ENCODE results near the gene EPB41L2. TPM values are rescaled to one million over a fixed set of nuclear protein-coding genes. Genes with fewer than 3 reads are reported as not detected.

EPB41L2 gene
- total RNA-seq, 1 donor from 2014 or later = 17.7 TPM

DNA sequence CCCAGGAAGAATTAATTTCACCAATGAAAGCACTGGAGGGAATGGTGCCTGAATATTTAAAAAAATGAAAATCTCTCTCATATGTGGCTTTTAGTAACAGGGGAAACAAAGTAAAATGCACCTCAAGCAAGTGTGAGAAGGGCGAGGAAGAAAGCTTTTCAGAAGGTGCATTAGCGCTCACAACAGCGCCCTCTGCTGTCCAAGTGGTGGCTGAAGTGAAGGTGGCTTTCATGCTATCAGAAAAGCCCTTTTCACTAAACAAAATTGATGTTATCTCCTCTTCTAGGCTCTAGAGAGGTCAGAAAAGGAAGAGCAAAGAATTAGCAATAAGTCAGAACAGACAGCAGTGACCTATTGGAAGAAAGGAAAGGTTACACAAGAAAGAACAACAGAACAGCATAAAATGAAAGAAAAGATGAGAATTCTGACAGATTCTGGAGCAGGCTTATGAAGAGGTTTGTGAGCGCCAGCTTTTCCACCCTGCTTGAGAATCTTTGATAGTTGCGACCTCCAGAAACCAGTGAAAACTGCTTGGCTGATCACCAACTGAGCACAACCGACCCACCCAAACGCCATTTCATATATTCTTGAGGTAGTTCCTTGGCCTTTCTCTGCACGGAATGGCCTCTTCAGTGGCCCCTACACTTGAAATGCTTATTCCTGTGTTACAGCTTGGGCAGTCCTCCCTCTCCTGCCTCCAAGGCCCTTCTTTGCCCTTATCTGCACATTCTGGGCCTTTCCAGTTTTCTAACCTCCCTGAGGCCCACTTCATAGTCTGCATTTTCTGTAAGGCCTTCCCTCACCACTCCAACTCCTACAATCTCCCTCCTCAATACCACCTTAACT lies 190.6 kb downstream of the EPB41L2 start:
- intact Hi-C loops (cut with micrococcal nuclease) = loop anchor here (1.0 kb wide), 3 partner anchors 23 to 579 kb away; no protein-coding TSS in a partner anchor

DNA sequence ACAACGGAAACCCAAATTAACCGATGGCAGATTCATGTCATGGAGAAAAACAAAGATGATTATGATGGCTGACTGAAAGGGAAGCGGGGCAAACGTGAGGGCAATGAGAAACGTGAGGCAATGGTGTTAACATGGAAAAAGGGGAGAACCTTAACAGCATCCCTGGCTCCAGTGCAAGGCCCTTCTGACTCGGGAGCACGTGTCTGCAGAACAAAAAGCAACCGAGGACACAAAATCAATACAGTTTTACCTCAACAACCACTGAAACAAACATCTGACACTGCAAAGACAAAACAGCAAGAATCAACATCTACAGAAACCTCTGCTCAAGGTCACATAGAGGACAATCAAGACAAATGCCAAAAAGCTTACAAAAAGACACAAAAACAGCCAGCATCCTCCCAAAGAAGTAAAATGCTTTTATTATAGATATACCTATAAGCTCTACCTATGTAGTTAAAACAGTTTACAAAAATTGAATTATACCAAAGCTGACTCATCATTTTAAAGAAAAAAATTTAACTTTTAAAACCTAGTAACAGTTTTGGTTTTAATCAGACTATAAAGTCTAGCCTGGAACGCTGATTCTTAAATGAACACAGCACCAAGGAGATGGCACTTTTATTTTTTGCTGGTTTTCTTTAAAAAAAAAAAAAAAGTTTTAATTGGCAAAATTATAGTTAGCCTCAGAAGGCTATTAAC lies 192.7 kb downstream of the EPB41L2 start:
- intact Hi-C loops (cut with micrococcal nuclease) = no loop called here

DNA sequence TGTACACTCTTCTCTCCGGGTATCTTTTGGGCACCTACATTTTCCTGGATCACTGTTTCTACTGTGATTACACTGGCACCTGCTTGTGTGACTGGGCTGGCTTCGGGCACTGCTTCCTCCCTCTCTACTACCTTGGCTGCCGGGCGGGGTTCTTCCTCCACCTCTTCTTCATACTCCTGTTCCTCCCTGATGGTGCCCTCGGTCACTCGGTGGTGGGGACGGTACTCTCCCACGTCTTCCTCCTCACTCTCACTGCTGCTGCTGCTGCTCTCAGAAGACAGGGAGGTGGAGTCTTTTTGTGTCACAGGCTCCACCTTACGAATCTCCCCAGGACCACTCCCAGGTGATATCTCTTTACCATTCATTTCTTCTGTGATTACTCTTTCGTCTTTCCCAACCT lies 193.4 kb downstream of the EPB41L2 start:
- intact Hi-C loops (cut with micrococcal nuclease) = no loop called here

DNA sequence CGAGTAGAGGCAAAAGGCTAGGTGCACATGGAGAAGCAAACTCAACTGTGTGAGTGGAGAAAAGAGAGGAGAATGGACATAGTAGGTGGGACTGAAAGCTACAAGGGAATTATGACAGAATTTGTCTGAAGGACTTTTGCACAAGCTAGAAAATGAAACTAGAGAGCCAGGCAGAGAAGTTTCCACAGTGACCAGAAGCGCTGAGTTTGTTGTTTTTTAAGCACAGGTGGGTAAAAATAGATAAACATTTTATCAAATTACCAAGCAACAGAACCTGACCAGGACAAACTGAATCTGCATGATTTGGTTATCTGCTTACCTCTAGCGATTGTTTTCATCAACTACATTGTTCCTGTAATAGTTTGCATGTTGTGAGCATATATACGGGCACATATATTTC lies 197.3 kb downstream of the EPB41L2 start:
- intact Hi-C loops (cut with micrococcal nuclease) = no loop called here

DNA sequence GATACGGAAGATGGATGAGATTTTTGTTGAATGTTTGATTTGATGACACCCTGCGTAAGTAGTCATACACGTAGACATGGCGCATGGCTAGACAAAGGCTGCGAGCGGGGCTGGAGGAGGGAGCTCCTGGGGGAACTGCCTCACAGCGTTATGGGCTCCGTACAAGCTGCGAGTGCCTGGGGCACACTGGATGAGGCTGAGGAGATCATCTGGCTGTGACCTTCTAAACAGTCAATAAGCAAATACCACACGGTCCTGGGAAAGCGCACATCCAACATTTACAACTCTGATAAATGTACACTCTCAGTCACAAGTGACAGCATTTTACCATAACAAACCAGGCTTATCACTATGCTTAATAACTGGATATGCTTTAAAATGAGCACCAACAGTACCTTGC lies 198.7 kb downstream of the EPB41L2 start:
- intact Hi-C loops (cut with micrococcal nuclease) = no loop called here

DNA sequence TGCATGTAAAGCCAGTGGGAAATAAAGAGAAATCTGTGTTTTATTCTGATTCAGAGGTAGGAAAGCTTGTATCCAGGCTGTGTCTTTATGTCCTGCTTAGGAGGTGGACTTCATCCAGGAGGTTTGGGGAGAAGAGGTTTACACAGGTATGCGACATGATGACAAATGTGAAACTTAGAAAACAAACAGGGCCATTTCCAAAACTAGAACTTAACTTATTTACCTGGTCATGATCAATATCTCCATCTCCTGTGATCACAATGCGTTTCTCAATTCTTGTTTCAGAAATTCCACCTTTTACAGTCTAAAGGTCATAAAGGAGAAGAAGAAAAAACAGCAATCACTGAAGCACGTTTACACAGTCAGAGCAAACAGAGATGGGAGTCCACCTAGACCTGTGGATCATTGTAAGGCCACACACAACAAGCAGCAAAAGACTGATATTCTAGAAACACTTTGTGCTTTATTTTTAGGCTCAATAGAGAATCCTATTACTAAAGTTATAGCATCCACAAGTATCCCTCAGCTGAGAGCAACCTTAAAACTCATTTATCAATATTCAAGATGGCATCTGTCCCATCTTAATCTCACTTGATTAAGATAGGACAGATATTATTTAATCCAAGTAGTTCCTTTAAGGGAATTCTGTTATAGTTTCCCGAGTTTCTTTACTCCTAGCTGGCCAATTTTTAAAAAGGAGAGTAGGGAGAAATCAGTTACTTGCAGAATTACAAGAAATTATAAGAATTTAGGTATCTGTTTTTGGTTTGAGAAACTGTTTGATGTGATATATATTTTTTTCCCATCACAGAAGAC lies 199.4 kb downstream of the EPB41L2 start:
- intact Hi-C loops (cut with micrococcal nuclease) = no loop called here

DNA sequence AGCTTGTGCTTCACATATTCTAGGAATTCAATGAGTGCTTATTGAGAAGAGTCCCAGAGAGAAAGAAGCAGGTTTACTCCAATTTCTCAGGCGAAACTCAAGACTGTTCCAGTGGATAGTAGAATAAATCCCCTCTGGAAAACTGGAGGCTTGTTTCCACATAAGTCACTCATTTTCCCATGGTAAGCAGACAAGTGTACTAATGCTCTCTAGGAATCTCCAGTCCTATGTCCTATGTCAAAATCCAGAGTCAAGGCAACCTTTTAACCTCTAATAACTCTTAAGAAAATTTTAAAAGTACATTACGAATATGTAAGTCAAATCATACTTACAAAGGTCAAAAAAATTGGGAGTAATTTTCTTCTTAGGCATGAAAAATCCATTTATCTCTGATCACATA lies 200.7 kb downstream of the EPB41L2 start:
- intact Hi-C loops (cut with micrococcal nuclease) = no loop called here

DNA sequence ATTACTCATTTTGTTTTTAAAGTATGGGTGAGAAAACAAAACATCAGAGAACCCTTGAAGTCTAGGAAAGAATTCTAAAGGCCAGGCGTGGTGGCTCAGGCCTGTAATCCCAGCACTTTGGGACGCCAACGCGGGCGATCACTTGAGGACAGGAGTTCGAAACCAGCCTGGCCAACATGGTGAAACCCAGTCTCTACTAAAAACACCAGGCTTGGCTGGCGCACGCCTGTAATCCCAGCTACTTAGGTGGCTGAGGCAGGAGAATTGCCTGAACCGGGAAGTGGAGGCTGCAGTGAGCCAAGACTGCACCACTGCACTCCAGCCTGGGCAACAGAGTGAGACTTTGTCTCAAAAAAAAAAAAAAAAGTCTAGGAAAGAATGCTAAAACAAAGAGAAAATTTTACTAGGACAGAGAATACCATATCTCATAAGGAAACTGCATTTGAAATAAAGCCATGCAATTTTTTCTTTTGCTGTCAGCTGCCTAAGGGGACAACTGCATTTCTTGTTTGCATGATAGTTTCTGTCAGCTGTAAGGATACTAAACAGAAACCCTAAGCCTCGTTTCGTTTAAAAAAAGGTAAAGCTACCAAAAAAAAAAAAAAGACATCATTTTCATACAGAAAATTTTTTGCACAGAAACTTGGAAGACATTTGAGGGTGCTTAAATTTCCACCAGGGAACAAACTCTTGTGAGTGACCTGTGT lies 203.7 kb downstream of the EPB41L2 start:
- intact Hi-C loops (cut with micrococcal nuclease) = no loop called here

DNA sequence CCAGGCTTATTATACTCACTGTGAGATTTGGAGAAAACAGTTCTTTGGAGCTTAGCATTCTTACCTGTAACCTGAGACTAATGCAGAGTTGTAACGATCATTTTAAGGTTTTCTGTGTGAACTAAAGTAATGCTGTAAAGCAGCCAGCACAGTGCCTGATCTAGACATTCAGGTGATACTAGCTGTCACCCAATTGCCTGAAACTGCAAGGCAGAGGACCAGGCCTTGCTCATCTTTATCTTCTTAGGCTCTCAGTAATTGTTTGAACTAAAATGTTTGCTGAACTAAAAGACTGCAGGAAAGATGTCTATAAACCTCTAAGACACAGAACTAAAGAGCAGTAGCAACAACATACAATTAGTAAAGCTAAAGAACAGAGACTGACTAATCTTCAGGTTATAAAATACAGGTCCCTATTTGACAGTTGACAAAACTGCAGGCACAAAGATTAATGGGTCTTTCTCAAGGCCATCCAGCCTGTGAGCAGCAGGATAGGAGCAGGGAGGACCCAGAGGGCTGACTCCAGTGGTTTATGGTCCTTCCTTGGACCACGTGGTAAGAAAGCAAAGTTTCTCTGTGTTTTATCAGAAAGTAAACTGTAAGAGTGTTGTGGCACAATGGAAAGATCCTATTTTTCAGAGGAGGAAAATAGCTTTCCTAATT lies 204.4 kb downstream of the EPB41L2 start:
- intact Hi-C loops (cut with micrococcal nuclease) = no loop called here

DNA sequence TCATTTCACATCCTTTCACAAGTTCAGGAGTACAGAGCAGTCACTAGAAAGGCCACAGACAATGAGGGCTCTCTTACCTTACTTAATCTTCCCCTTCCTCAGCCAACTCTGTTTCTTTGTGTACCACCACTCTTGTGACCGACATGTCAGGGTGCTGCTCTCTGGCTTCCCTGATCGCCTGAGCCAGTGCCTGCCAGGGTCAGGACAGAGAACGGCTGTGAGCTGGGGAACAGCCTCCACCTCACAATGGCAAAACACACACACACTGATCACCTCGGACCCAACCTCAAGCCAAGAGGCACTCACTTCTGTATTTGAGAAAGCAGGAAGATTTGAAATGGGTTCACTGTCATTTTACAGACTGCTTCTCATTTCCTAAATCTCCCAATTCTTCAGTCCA lies 205.0 kb downstream of the EPB41L2 start:
- intact Hi-C loops (cut with micrococcal nuclease) = no loop called here

DNA sequence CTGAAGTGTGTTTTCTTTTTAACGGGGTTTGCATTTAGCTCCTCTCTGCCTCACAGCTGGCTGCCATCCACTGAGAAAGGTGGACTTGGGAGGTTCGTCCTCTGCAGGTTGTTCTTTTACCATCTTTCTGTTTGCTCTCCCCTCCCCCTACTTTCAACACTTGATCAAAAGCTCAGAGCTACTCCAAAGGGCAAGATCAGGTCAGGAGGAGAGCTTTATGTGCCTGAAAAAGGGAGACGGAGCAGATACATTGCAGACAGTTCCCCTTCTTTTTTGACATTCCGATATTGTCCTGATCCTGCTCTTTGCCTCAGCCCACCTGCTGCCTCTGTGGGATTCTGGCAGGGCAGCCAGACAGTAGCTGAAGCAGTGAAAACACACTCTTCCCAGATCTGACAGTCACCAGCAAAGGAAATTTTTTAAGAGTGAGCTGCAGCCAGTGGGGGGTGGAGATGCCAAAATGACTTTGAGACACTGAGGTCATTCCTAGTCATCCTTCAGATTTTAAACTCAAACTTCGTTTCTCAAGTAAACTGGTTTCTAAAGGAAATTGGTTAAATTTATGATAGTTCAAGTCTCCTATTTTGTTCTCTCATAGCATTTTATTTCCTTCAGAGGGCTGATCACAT lies 209.4 kb downstream of the EPB41L2 start:
- intact Hi-C loops (cut with micrococcal nuclease) = no loop called here

DNA sequence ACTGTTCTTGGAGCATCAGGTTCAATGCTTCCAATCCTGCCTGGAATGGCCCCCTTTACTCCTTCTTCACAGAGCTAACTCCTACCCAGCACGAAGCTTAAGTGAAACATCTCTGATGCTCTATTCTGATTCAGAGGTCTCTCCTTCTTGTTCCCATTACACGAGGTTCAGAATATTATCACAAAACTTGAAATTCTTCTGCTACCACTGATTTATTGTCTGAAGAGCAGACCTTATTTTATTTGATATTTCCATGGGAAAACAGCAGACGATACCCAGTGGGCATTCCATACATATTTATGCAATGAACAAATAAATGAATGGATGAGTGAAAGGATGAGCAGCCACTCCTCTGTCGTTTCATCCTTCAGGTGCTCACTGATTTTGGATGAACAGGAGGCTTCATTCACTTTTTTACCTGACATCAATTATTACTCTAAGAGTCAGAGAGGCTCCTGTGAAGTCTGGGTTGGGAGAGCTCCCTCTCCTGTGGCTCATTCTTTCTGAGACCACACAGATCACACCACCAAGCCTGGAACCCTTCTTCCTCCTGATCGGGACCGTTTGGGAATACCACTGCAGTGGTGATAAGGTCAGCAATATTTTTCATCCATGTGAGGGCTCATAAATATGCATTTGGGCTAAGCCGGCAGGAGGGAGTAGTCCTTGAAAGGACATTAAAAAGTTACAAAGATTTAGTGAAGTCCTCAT lies 210.0 kb downstream of the EPB41L2 start:
- intact Hi-C loops (cut with micrococcal nuclease) = no loop called here

DNA sequence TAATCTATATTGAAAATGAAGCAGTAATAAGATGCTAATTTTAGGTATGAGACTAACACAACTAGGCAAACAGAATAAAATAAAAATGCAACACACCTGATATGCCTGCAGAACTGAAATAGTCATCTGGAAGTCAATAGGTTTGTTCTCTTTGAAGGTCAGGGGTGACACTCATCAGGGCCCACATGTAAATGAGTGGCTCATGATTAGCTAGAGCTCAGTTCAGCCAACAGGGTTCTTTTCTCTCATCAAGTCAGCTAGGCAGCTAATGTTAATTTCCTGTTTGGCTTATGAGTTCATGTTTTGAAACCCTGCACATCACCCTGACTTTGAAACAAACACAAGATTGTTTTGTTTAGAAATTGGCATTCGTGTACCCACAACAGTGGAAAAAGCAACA lies 212.0 kb downstream of the EPB41L2 start:
- intact Hi-C loops (cut with micrococcal nuclease) = no loop called here

DNA sequence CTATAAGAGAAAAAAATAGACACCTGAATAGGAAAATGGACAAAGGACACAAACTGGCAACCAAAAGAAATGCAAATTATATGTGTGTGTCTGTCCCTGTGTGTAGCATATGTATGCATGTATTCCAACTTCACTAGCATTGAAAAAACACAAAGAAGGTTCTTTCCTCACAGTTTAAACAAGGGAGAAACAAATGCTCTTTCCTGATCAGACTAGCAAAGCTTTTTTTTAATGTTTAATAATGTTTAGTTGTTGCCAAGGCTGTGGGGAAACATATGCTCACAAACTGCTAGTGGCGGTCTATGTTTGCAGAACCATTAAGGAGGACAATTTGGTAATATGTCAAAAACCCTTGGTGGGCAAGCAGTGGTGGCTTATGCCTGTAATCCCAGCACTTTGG lies 213.5 kb downstream of the EPB41L2 start:
- intact Hi-C loops (cut with micrococcal nuclease) = loop anchor here (1.0 to 10.0 kb wide), 2 partner anchors 23 to 715 kb away; no protein-coding TSS in a partner anchor

DNA sequence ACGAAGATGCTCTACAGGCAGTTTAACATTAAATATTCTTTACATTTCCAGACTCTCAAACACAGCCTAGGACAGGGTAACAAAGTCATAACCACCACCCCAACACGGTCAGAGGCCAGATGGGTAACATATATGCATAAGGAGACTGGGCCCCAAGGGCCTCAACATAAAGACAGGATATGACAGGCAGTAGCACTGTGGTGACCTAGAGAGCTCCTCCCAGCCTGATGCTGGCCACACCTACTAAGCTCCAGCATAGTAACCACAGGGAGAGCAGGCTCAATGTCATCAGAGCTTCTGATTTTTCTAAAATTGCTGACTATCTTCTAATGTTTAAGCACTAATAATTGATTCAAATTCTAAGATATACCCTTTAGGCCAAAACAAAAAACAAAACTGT lies 214.1 kb downstream of the EPB41L2 start:
- intact Hi-C loops (cut with micrococcal nuclease) = loop anchor here (1.0 to 10.0 kb wide), 2 partner anchors 23 to 714 kb away; no protein-coding TSS in a partner anchor

DNA sequence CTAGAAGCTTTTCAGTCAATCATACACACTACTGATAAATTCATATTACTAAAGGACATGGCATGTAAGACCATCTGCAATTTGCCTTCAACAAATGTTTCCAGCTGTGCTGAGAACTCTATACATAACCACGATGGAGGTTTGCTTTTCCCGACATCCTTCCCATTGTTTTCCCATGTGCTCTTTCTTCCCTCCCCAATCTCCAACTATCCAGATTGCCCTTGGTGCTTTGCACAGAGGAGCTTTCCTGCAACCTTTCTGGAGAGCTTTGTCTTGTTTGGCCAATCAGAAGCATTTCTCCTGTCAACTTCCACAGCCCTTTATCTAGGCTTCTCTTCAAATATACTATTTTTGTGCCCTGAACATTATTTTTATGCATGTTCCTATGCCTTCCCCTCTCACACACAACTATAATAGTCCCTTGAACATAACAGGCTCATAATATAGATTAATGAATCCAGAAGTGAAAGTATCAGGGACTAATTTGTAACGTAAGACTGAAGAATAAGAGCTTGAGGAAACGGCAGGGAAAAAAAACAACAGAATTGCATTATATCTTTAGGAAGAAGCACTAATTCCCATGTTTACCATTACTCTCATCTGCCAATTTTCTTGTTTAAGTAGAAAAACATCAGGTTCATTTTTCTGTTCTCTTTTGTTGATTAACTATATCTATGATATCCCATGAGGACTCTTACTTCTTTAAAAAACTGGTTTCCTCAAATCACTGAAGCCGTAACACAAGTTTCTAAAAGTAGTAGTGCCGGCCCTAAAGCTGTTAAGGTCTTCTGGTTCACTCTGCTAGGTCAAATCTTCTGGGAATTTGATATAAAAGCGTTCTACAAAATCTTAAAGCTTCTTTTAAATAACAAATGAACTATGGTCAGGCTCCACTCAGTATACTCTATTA lies 215.8 kb downstream of the EPB41L2 start:
- intact Hi-C loops (cut with micrococcal nuclease) = loop anchor here (10.0 kb wide), 1 partner anchor 712 kb away; no protein-coding TSS in a partner anchor

DNA sequence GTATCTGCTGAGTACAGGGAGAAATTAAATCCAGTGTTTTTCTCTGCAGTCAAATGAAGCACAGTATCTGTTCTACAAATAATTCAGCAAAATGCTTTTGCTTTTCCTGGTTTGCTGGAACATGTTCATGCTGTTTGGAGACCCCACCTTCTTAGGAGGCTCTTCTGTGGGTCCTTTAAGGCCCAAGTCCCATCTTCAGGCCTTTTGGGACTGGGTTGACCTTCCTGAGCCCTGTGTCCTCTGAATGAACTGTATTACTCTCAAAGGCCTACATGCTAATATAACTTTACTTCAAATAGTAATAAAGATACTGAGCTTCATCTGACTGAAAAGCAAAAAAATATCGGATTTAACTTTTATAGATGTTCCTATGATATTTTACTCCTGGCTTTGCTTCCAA lies 216.5 kb downstream of the EPB41L2 start:
- intact Hi-C loops (cut with micrococcal nuclease) = loop anchor here (10.0 kb wide), 1 partner anchor 712 kb away; no protein-coding TSS in a partner anchor
